PC-9 (cell line): Measurements from ENCODE around the gene NELL1. TPM values are rescaled to one million over a fixed set of nuclear protein-coding genes. Genes with fewer than 3 reads are reported as not detected.

ENCODE experiments used
- BruUV-seq: library from RNA; stranded (reverse); fragments of 400-500 nt; replicated peaks from 2 replicates; lab custom pipeline; 2021; lab: Mats Ljungman, UMichigan
- CTCF ChIA-PET: fragments of 300-600 bp; sonication (Branson Sonifier 250); formaldehyde crosslinking; loops from one replicate; lab custom pipeline; 2022; ENCODE audit warnings: antibody characterized with exemption; lab: Charles Lee
- POLR2A ChIA-PET: fragments of 300-600 bp; sonication (Branson Sonifier 250); formaldehyde crosslinking; loops from one replicate; lab custom pipeline; 2022; ENCODE audit warnings: antibody characterized with exemption; ENCODE audit not compliant: unreplicated experiment; lab: Charles Lee
- DNase-seq, 2 experiments: peaks; one replicate each; pipeline versions ENCODE4 v3.0.0 to v3.0.0-alpha.2; 2015 to 2022; ENCODE audit warnings: mixed read lengths in 1 of 2
- H2AFZ ChIP-seq: fragments of 200-600 bp; sonication (generic); 2 replicates; pipeline ENCODE4 v1.8.1; 2017; ENCODE audit warnings: antibody characterized with exemption
- H3F3A ChIP-seq: fragments of 200-600 bp; sonication (generic); 2 replicates; pipeline ENCODE4 v1.8.1; 2017; ENCODE audit warnings: antibody characterized with exemption, mild to moderate bottlenecking, low read depth; ENCODE audit not compliant: insufficient read depth
- H3K27ac ChIP-seq: fragments of 200-600 bp; sonication (generic); 2 replicates; pipeline ENCODE4 v1.6.1; 2016; ENCODE audit warnings: mixed run types
- H3K27me3 ChIP-seq: fragments of 200-600 bp; sonication (generic); 2 replicates; pipeline ENCODE4 v1.6.1; 2016; ENCODE audit warnings: low read depth, mixed run types; ENCODE audit not compliant: insufficient read depth
- H3K36me3 ChIP-seq: fragments of 200-600 bp; sonication (generic); 2 replicates; pipeline ENCODE4 v1.6.1; 2016; ENCODE audit warnings: low read depth, mixed run types
- H3K4me1 ChIP-seq: fragments of 200-600 bp; sonication (generic); replicated peaks from 2 replicates; pipeline ENCODE4 v1.6.1; 2016; ENCODE audit warnings: mixed run types; ENCODE audit not compliant: insufficient read depth
- H3K4me2 ChIP-seq: fragments of 200-600 bp; sonication (generic); 2 replicates; pipeline ENCODE4 v1.6.1; 2017; ENCODE audit warnings: mixed run types
- H3K4me3 ChIP-seq: fragments of 200-600 bp; sonication (generic); 2 replicates; pipeline ENCODE4 v1.6.1; 2016; ENCODE audit warnings: mixed run types
- H3K79me2 ChIP-seq: fragments of 200-600 bp; sonication (generic); 2 replicates; pipeline ENCODE4 v1.6.1; 2017; ENCODE audit warnings: low read depth, mixed run types
- H3K9me2 ChIP-seq: fragments of 200-600 bp; sonication (generic); 2 replicates; pipeline ENCODE4 v1.8.1; 2017; ENCODE audit warnings: mild to moderate bottlenecking; ENCODE audit not compliant: insufficient read depth
- H3K9me3 ChIP-seq: fragments of 200-600 bp; sonication (generic); 2 replicates; pipeline ENCODE4 v1.8.1; 2016; ENCODE audit warnings: low read depth; ENCODE audit not compliant: insufficient read depth
- H4K20me1 ChIP-seq: fragments of 200-600 bp; sonication (generic); 2 replicates; pipeline ENCODE4 v1.8.1; 2017; ENCODE audit not compliant: insufficient read depth
- CTCF ChIP-seq: fragments of 200-600 bp; sonication (generic); conservative IDR thresholded peaks from 2 replicates; pipeline ENCODE4 v1.6.1; 2017; ENCODE audit warnings: mixed run types, antibody characterized with exemption, mild to moderate bottlenecking, moderate library complexity
- EZH2 ChIP-seq: fragments of 200-600 bp; sonication (generic); IDR thresholded peaks from 2 replicates; pipeline ENCODE4 v1.8.0; 2017; ENCODE audit warnings: antibody characterized with exemption, low read depth
- intact Hi-C: fragments of 100-400 bp; cut with micrococcal nuclease; formaldehyde crosslinking; loops from one replicate; pipeline ENCODE4 v1.10.0; 2022; ENCODE audit not compliant: unreplicated experiment
- total RNA-seq: library from RNA; stranded (reverse); gene quantifications from 2 replicates; pipeline ENCODE4 v1.2.3, GENCODE V29; 2021

NELL1 gene
- total RNA-seq, 1 experiment from 2014 or later: not detected

GRCh38 chr11:20782775-20783174 is 113.4 kb downstream of the NELL1 start:
- Histone ChIP-seq H3K4me1 (no peaks in the 10 kb centered on the region), H3K36me3 (no peaks in the 10 kb centered on the region), H3K27me3 (no peaks in the 10 kb centered on the region; the same call in 1 of the 2 replicates), H3F3A (no peaks in the 10 kb centered on the region), H3K79me2 (no peaks in the 10 kb centered on the region), H3K27ac (no peak overlapping the region), H4K20me1 (no peaks in the 10 kb centered on the region), H3K9me3 (no peaks in the 10 kb centered on the region), H3K9me2 (no peaks in the 10 kb centered on the region), H3K4me3 (no peak overlapping the region), H3K4me2 (no peak overlapping the region), H2AFZ (no peak overlapping the region)
- intact Hi-C loops: no loop called here
- TF ChIP-seq CTCF: no peak
- TF ChIP-seq EZH2: no peak
- ChIA-PET CTCF (no interaction called here), POLR2A (no interaction called here)
- no peak for DNase-seq
- BruUV-seq: no TSS peak

GRCh38 chr11:20783220-20783619 is 113.8 kb downstream of the NELL1 start:
- POLR2A ChIA-PET: no interaction called here
- Histone ChIP-seq H3K4me3 (no peak overlapping the region), H3K27ac (no peak overlapping the region), H3K36me3 (no peaks in the 10 kb centered on the region), H3K9me2 (no peaks in the 10 kb centered on the region), H3K27me3 (no peaks in the 10 kb centered on the region; the same call in 1 of the 2 replicates), H3K4me1 (no peaks in the 10 kb centered on the region), H2AFZ (no peak overlapping the region), H3F3A (no peaks in the 10 kb centered on the region), H4K20me1 (no peaks in the 10 kb centered on the region), H3K9me3 (no peaks in the 10 kb centered on the region), H3K79me2 (no peaks in the 10 kb centered on the region), H3K4me2 (no peak overlapping the region)
- CTCF ChIA-PET: no interaction called here
- DNase-seq: no peak
- BruUV-seq: no TSS peak
- intact Hi-C loops: no loop called here
- TF ChIP-seq EZH2 (no peak), CTCF (no peak)

- Histone ChIP-seq H4K20me1 (no peaks in the 10 kb centered on the region), H3F3A (no peaks in the 10 kb centered on the region), H3K4me3 (no peak overlapping the region), H3K9me2 (no peaks in the 10 kb centered on the region), H3K9me3 (no peaks in the 10 kb centered on the region), H3K4me1 (no peaks in the 10 kb centered on the region), H3K27me3 (no peaks in the 10 kb centered on the region; the same call in 1 of the 2 replicates), H3K36me3 (no peaks in the 10 kb centered on the region), H2AFZ (no peak overlapping the region), H3K27ac (no peak overlapping the region), H3K4me2 (no peak overlapping the region), H3K79me2 (no peaks in the 10 kb centered on the region)
- intact Hi-C loops: no loop called here
- POLR2A ChIA-PET: no interaction called here
- CTCF ChIA-PET: no interaction called here
- TF ChIP-seq EZH2: no peak
- no TSS peak for BruUV-seq
- DNase-seq: no peak
These were observed 121.2 kb downstream of the NELL1 start for GRCh38 chr11:20790622-20791021.

- Histone ChIP-seq H3F3A (no peaks in the 10 kb centered on the region), H2AFZ (no peak overlapping the region), H3K4me3 (no peak overlapping the region), H3K9me2 (no peaks in the 10 kb centered on the region), H4K20me1 (no peaks in the 10 kb centered on the region), H3K36me3 (no peaks in the 10 kb centered on the region), H3K27ac (no peak overlapping the region), H3K79me2 (no peaks in the 10 kb centered on the region), H3K9me3 (no peaks in the 10 kb centered on the region), H3K4me1 (no peaks in the 10 kb centered on the region), H3K27me3 (no peaks in the 10 kb centered on the region), H3K4me2 (no peak overlapping the region)
- DNase-seq: no peak
- CTCF ChIA-PET: no interaction called here
- TF ChIP-seq EZH2 (no peak), CTCF (no peak)
- no TSS peak for BruUV-seq
- POLR2A ChIA-PET: no interaction called here
- intact Hi-C loops: no loop called here
These were observed 125.6 kb downstream of the NELL1 start for GRCh38 chr11:20795005-20795404.
